ENCODE data around the gene IPO9. TPM values are rescaled to one million over a fixed set of nuclear protein-coding genes. Genes with fewer than 3 reads are reported as not detected.

Gene IPO9
- total RNA-seq, 6 experiments from 2014 or later: 10.3 to 21.7 (median 19.1) TPM

DNA sequence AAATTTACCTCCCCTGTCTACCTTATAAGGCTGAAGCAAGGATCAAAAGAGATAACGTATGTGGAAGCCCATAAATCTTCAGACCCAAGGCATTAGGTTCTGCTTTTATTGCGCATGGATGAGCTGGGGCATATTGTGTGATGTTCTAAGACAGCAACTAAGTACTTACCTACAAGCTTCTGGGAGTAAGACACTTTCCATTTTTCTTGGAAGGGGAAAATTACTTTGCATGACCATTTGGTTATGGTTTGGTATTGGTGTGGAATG is 96.3 kb downstream of the IPO9 start:
- Histone ChIP-seq H3K36me3 (no peaks in the 10 kb centered on the region), H3K27me3 (no peaks in the 10 kb centered on the region), H3K4me1 (no peaks in the 10 kb centered on the region), H3K9me3 (no peaks in the 10 kb centered on the region), H3K27ac (no peak overlapping the region), H3K4me3 (no peak overlapping the region)
- no peak for TF ChIP-seq POLR2A (IDR thresholded peaks at IDR 0.05)
- TF ChIP-seq, protein P1, sequence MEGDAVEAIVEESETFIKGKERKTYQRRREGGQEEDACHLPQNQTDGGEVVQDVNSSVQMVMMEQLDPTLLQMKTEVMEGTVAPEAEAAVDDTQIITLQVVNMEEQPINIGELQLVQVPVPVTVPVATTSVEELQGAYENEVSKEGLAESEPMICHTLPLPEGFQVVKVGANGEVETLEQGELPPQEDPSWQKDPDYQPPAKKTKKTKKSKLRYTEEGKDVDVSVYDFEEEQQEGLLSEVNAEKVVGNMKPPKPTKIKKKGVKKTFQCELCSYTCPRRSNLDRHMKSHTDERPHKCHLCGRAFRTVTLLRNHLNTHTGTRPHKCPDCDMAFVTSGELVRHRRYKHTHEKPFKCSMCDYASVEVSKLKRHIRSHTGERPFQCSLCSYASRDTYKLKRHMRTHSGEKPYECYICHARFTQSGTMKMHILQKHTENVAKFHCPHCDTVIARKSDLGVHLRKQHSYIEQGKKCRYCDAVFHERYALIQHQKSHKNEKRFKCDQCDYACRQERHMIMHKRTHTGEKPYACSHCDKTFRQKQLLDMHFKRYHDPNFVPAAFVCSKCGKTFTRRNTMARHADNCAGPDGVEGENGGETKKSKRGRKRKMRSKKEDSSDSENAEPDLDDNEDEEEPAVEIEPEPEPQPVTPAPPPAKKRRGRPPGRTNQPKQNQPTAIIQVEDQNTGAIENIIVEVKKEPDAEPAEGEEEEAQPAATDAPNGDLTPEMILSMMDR (IDR thresholded peaks at IDR 0.05): no peak
- WGBS (ENCODE audit: insufficient coverage, low coverage, low lambda C conversion rate, missing lambda C conversion rate): 67% methylated on average over 2 of the region's 2 CpGs
- ATAC-seq: no peak
- intact Hi-C loops (cut with DNase I): no loop called here
- DNase-seq: no peak

DNA sequence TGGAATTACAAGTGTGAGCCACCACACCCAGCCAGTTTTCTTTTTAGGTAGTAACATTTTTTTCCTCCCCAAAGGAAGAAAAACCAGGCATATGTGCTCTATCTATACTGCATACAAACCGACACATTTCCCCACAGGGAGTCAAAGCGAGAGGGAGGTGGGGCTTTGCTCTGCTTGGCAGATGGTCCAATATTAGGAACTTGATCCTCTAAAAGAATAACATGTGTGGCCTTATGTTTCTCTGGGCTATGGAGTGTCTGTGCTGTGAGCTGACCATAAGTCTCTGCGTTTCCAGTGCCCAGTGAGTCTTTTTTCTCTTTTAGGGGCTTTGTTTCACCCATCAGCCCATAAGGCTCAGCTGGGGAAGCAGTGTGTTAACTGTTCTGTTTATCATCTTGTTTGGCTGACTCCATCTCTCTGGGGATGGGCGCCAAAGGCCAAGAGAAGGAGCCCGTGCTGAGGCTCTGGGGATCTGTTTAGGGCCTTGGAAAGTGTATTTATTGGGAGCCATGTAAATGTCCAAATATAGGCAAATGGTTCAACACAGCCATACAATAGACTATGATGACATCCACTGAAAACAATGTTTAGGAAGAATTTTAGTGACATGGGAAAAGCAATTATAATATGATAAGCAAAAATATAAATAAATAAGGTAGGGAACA is 97.2 kb downstream of the IPO9 start:
- no peak overlapping the region for H3K4me3 ChIP-seq
- no peaks in the 10 kb centered on the region for H3K9me3 ChIP-seq
- DNase-seq: no peak
- H3K36me3 ChIP-seq: no peaks in the 10 kb centered on the region
- ATAC-seq: no peak
- intact Hi-C loops (cut with DNase I): no loop called here
- H3K4me1 ChIP-seq: no peaks in the 10 kb centered on the region
- H3K27me3 ChIP-seq: no peaks in the 10 kb centered on the region
- H3K27ac ChIP-seq: no peak overlapping the region
- 80% methylated on average over 5 of the region's 5 CpGs for WGBS (ENCODE audit: insufficient coverage, low coverage, low lambda C conversion rate, missing lambda C conversion rate)
- no peak for TF ChIP-seq POLR2A (IDR thresholded peaks at IDR 0.05)
- TF ChIP-seq, protein P1 (IDR thresholded peaks at IDR 0.05): no peak

DNA sequence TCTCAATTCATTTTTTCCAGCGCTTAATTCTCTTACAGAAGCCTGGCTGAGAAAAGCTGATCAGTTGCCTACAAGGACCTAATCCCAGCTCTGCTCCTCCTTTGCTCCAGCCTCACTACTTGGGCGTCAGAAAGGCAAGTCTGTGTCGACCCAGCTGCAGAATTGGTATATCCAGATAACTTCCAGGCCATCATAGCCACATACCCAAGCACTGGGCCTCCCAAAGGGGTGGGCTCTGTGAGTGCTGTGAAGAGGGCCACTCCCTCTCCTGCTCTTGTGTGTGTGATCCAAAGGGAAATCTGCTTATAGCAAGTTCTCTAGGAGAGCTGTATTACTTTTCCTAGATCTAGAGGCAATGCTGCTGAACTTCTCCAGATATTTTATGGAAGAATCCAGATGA is 99.3 kb downstream of the IPO9 start:
- no peaks in the 10 kb centered on the region for H3K9me3 ChIP-seq
- H3K27me3 ChIP-seq: no peaks in the 10 kb centered on the region
- intact Hi-C loops (cut with DNase I): no loop called here
- H3K4me3 ChIP-seq: no peak overlapping the region
- TF ChIP-seq POLR2A (IDR thresholded peaks at IDR 0.05): no peak
- TF ChIP-seq, protein P1 (IDR thresholded peaks at IDR 0.05): no peak
- no peaks in the 10 kb centered on the region for H3K4me1 ChIP-seq
- H3K36me3 ChIP-seq: no peaks in the 10 kb centered on the region
- DNase-seq: no peak
- H3K27ac ChIP-seq: no peak overlapping the region
- WGBS (ENCODE audit: insufficient coverage, low coverage, low lambda C conversion rate, missing lambda C conversion rate): 95% methylated on average over 3 of the region's 3 CpGs
- ATAC-seq: no peak

DNA sequence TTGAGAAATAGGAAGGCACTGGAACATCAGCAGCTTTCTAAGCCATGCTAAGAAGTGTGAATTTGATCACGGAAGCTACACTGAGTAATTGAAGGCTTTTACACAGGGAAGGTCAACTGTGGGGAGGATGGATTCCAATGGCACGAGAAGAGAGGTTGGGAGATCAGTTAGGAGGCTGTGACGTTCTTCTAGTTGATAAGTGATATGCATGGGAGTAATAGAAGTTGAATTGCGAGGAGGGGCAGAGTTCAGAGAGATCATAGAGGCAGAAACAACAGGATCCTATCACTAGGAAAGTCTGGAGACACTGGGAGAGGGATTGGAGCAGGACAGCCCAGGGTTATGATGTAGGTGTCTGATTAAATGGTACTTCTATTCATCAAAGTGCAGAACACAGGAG is 101.2 kb downstream of the IPO9 start:
- no peaks in the 10 kb centered on the region for H3K36me3 ChIP-seq

More for the DNA sequence above, 101.2 kb downstream of the IPO9 start:
- Histone ChIP-seq H3K4me3 (no peak overlapping the region), H3K27ac (no peak overlapping the region), H3K9me3 (no peaks in the 10 kb centered on the region), H3K4me1 (no peaks in the 10 kb centered on the region), H3K27me3 (no peaks in the 10 kb centered on the region)
- ATAC-seq: no peak
- intact Hi-C loops (cut with DNase I): no loop called here
- TF ChIP-seq, protein P1 (IDR thresholded peaks at IDR 0.05): no peak
- no peak for TF ChIP-seq POLR2A (IDR thresholded peaks at IDR 0.05)
- DNase-seq: no peak
- WGBS (ENCODE audit: insufficient coverage, low coverage, low lambda C conversion rate, missing lambda C conversion rate): 67% methylated on average over 4 of the region's 4 CpGs
